Neural progenitor cell (in vitro differentiated cells): ENCODE results near the gene MSANTD3. TPM values are rescaled to one million over a fixed set of nuclear protein-coding genes. Genes with fewer than 3 reads are reported as not detected.
A peak's percentile ranks its signal among the peaks of the same experiment; 100 is the strongest.

ENCODE experiments used
- DNase-seq: peaks from one replicate; pipeline ENCODE4 v3.0.0-alpha.2; 2016; ENCODE audit warnings: low spot score
- H2AFZ ChIP-seq: fragments of 200-600 bp; sonication (generic); replicated peaks from 2 replicates; pipeline ENCODE4 v1.6.1; 2016; ENCODE audit warnings: antibody characterized with exemption
- H3F3A ChIP-seq: fragments of 200-600 bp; sonication (generic); 2 replicates; pipeline ENCODE4 v1.6.1; 2016; ENCODE audit warnings: antibody characterized with exemption, low read depth
- H3K27ac ChIP-seq: fragments of 200-600 bp; sonication (generic); 2 replicates; pipeline ENCODE4 v1.5.1; 2016; ENCODE audit warnings: mild to moderate bottlenecking
- H3K27me3 ChIP-seq: fragments of 200-600 bp; sonication (generic); 2 replicates; pipeline ENCODE4 v1.6.1; 2016; ENCODE audit warnings: mild to moderate bottlenecking, moderate library complexity
- H3K36me3 ChIP-seq: fragments of 200-600 bp; sonication (generic); 2 replicates; pipeline ENCODE4 v1.5.1; 2016
- H3K4me1 ChIP-seq: fragments of 200-600 bp; sonication (generic); 2 replicates; pipeline ENCODE4 v1.6.1; 2016; ENCODE audit warnings: mixed run types
- H3K4me2 ChIP-seq: fragments of 200-600 bp; sonication (generic); 2 replicates; pipeline ENCODE4 v1.6.1; 2016
- H3K4me3 ChIP-seq: fragments of 200-600 bp; sonication (generic); 2 replicates; pipeline ENCODE4 v1.5.1; 2016
- H3K79me2 ChIP-seq: fragments of 200-600 bp; sonication (generic); 2 replicates; pipeline ENCODE4 v1.6.1; 2016; ENCODE audit warnings: low read depth
- H3K9ac ChIP-seq: fragments of 200-600 bp; sonication (generic); 2 replicates; pipeline ENCODE4 v1.6.1; 2016
- H3K9me3 ChIP-seq: fragments of 200-600 bp; sonication (generic); 2 replicates; pipeline ENCODE4 v1.5.1; 2016; ENCODE audit warnings: low read depth
- H4K20me1 ChIP-seq: fragments of 200-600 bp; sonication (generic); 2 replicates; pipeline ENCODE4 v1.6.1; 2016; ENCODE audit warnings: low read depth
- H3K27ac Mint-ChIP-seq: 3 replicates; pipeline ENCODE4 v1.8.0; 2021; ENCODE audit warnings: mixed read lengths
- H3K27me3 Mint-ChIP-seq: 2 replicates; pipeline ENCODE4 v1.8.0; 2022; ENCODE audit warnings: low read depth, mild to moderate bottlenecking, inconsistent platforms, moderate library complexity, mixed read lengths; ENCODE audit not compliant: insufficient read depth
- H3K36me3 Mint-ChIP-seq: 3 replicates; pipeline ENCODE4 v1.8.0; 2021; ENCODE audit warnings: mixed read lengths
- H3K4me1 Mint-ChIP-seq: 3 replicates; pipeline ENCODE4 v1.8.0; 2021; ENCODE audit warnings: mixed read lengths
- H3K4me3 Mint-ChIP-seq: 3 replicates; pipeline ENCODE4 v1.8.0; 2021; ENCODE audit warnings: mild to moderate bottlenecking, moderate library complexity, mixed read lengths
- H3K9me3 Mint-ChIP-seq: 3 replicates; pipeline ENCODE4 v1.8.0; 2020; ENCODE audit warnings: mixed read lengths
- CTCF ChIP-seq: fragments of 200-600 bp; sonication (generic); IDR thresholded peaks from 2 replicates; pipeline ENCODE4 v1.5.1; 2017; ENCODE audit warnings: antibody characterized with exemption, mild to moderate bottlenecking
- EZH2 ChIP-seq: fragments of 200-600 bp; sonication (generic); IDR thresholded peaks from 2 replicates; pipeline ENCODE4 v1.6.1; 2017; ENCODE audit warnings: antibody characterized with exemption, mild to moderate bottlenecking, moderate library complexity
- EZH2phosphoT487 ChIP-seq: fragments of 200-600 bp; sonication (generic); IDR thresholded peaks from 2 replicates; pipeline ENCODE4 v1.6.1; 2017; ENCODE audit warnings: antibody characterized with exemption
- total RNA-seq: library from RNA; depleted of rRNA; stranded (reverse); fragments of >200 nt; gene quantifications from 2 replicates; pipeline ENCODE4 v1.2.3, GENCODE V29; 2015; ENCODE audit warnings: low replicate concordance

MSANTD3 gene
- total RNA-seq, 1 donor from 2014 or later: 67.7 TPM

GRCh38 chr9:100428871-100429654 lies 2.1 kb downstream of the MSANTD3 start:
- Histone ChIP-seq H3K79me2 (peaks cover 67% of the 10 kb centered on the region), H4K20me1 (peaks cover 43% of the 10 kb centered on the region), H3K4me1 (peaks cover 21% of the 10 kb centered on the region), H3K9ac (peak overlapping the region; percentile 84), H3K9me3 (no peaks in the 10 kb centered on the region), H2AFZ (no peak overlapping the region), H3K27me3 (no peaks in the 10 kb centered on the region), H3K27ac (no peak overlapping the region), H3K36me3 (no peaks in the 10 kb centered on the region), H3K4me3 (peak overlapping the region; percentile 99), H3F3A (peaks cover 35% of the 10 kb centered on the region), H3K4me2 (peak overlapping the region; percentile 94)
- Mint-ChIP-seq H3K4me3 (peak overlapping the region; percentile 87), H3K27ac (no peak overlapping the region), H3K4me1 (peaks cover 33% of the 10 kb centered on the region), H3K9me3 (no peaks in the 10 kb centered on the region), H3K27me3 (peaks cover 5% of the 10 kb centered on the region), H3K36me3 (peaks cover 19% of the 10 kb centered on the region)
- TF ChIP-seq EZH2: no peak
- no peak for TF ChIP-seq CTCF
- TF ChIP-seq EZH2phosphoT487: no peak
- DNase-seq: no peak

- no peak overlapping the region for H3K4me3 Mint-ChIP-seq
Observed at GRCh38 chr9:100430286-100430940, 3.5 kb downstream of the MSANTD3 start.

GRCh38 chr9:100431886-100432285 lies 4.9 kb downstream of the MSANTD3 start:
- Histone ChIP-seq H3K27me3 (no peaks in the 10 kb centered on the region), H3K4me1 (peaks cover 15% of the 10 kb centered on the region), H2AFZ (no peak overlapping the region), H3K4me2 (no peak overlapping the region), H3K36me3 (no peaks in the 10 kb centered on the region), H3K4me3 (no peak overlapping the region), H4K20me1 (peaks cover 52% of the 10 kb centered on the region), H3F3A (peaks cover 20% of the 10 kb centered on the region), H3K79me2 (peaks cover 95% of the 10 kb centered on the region), H3K9me3 (no peaks in the 10 kb centered on the region), H3K9ac (no peak overlapping the region), H3K27ac (no peak overlapping the region)
- Mint-ChIP-seq H3K4me3 (peak overlapping the region; percentile 4), H3K27ac (no peak overlapping the region), H3K36me3 (peaks cover 25% of the 10 kb centered on the region), H3K27me3 (peaks cover 5% of the 10 kb centered on the region), H3K9me3 (no peaks in the 10 kb centered on the region), H3K4me1 (peaks cover 25% of the 10 kb centered on the region)
- DNase-seq: no peak
- TF ChIP-seq CTCF (no peak), EZH2phosphoT487 (no peak)

More at GRCh38 chr9:100430286-100430940, 3.5 kb downstream of the MSANTD3 start:
- H3K4me1 ChIP-seq: peaks cover 21% of the 10 kb centered on the region
- no peak overlapping the region for H3K4me3 ChIP-seq
- H3K27me3 ChIP-seq: no peaks in the 10 kb centered on the region
- no peak overlapping the region for H2AFZ ChIP-seq
- H3K4me2 ChIP-seq: no peak overlapping the region
- H3F3A ChIP-seq: peaks cover 32% of the 10 kb centered on the region
- Mint-ChIP-seq H3K36me3 (peaks cover 25% of the 10 kb centered on the region), H3K27ac (no peak overlapping the region), H3K27me3 (peaks cover 5% of the 10 kb centered on the region), H3K4me1 (peaks cover 33% of the 10 kb centered on the region), H3K9me3 (no peaks in the 10 kb centered on the region)
- no peaks in the 10 kb centered on the region for H3K36me3 ChIP-seq
- H3K27ac ChIP-seq: no peak overlapping the region
- TF ChIP-seq CTCF (no peak), EZH2phosphoT487 (no peak), EZH2 (no peak)
- DNase-seq: no peak
- H3K79me2 ChIP-seq: peaks cover 80% of the 10 kb centered on the region
- H3K9ac ChIP-seq: no peak overlapping the region
- no peaks in the 10 kb centered on the region for H3K9me3 ChIP-seq
- peaks cover 49% of the 10 kb centered on the region for H4K20me1 ChIP-seq
